ENCODE measurements around the gene TMEM175.

DNA sequence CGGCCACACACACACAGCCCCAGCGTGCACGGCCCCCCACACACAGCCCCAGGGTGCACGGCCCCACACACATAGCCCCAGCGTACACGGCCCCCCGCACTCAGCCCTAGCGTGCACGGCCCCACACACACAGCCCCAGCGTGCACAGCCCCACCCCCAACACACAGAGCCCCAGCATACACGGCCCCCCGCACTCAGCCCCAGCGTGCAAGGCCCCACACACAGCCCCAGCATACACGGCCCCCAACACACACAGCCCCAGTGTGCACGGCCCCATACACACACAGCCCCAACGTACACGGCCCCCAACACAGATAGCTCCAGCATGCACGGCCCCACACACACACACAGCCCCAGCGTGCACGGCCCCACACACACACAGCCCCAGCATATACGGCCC is 17.7 kb upstream of the TMEM175 start:
- TF ChIP-seq EP300 (IDR thresholded peaks at IDR 0.05): no peak
- TF ChIP-seq, protein P1, sequence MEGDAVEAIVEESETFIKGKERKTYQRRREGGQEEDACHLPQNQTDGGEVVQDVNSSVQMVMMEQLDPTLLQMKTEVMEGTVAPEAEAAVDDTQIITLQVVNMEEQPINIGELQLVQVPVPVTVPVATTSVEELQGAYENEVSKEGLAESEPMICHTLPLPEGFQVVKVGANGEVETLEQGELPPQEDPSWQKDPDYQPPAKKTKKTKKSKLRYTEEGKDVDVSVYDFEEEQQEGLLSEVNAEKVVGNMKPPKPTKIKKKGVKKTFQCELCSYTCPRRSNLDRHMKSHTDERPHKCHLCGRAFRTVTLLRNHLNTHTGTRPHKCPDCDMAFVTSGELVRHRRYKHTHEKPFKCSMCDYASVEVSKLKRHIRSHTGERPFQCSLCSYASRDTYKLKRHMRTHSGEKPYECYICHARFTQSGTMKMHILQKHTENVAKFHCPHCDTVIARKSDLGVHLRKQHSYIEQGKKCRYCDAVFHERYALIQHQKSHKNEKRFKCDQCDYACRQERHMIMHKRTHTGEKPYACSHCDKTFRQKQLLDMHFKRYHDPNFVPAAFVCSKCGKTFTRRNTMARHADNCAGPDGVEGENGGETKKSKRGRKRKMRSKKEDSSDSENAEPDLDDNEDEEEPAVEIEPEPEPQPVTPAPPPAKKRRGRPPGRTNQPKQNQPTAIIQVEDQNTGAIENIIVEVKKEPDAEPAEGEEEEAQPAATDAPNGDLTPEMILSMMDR (IDR thresholded peaks at IDR 0.05): no peak
- TF ChIP-seq POLR2A (IDR thresholded peaks at IDR 0.05): no peak
